Measurements from ENCODE around the gene TFPI2. TPM values are rescaled to one million over a fixed set of nuclear protein-coding genes. Genes with fewer than 3 reads are reported as not detected.

Gene TFPI2
- total RNA-seq, 1 experiment from 2014 or later = 6.1 TPM

GRCh38 chr7:93897680-93898079, 7.1 kb upstream of the TFPI2 start:
- ChIA-PET CTCF (no interaction called here), POLR2A (ENCODE audit: low non-redundant PET) (no interaction called here)
- Histone ChIP-seq H3K27me3 (replicated peaks; ENCODE audit: insufficient read depth, low read depth, low read length, poor library complexity) (no peaks in the 10 kb centered on the region), H3K4me1 (ENCODE audit: insufficient read depth, low read length, poor library complexity, severe bottlenecking) (peaks cover 35% of the 10 kb centered on the region), H3K36me3 (ENCODE audit: insufficient read depth, low read length, poor library complexity, severe bottlenecking) (no peaks in the 10 kb centered on the region), H3K9me3 (ENCODE audit: low read depth, low read length, poor library complexity, severe bottlenecking) (no peaks in the 10 kb centered on the region), H3K4me3 (ENCODE audit: low read depth, low read length, poor library complexity, severe bottlenecking) (no peak overlapping the region), H3K27ac (ENCODE audit: low read depth, low read length, poor library complexity, severe bottlenecking) (no peak overlapping the region)
- DNase-seq (ENCODE audit: low spot score) = no peak
- no TSS peak for BruUV-seq (replicated peaks)
- no peak for TF ChIP-seq CTCF (conservative IDR thresholded peaks at IDR 0.05; ENCODE audit: low read depth, low read length)
- no peak for TF ChIP-seq EZH2 (IDR thresholded peaks at IDR 0.05; ENCODE audit: borderline replicate concordance, low read depth, low read length, poor library complexity, severe bottlenecking)
- intact Hi-C loops (cut with micrococcal nuclease; ENCODE audit: unreplicated experiment) = no loop called here

- no peaks in the 10 kb centered on the region for H3K27me3 ChIP-seq (replicated peaks; ENCODE audit: insufficient read depth, low read depth, low read length, poor library complexity)
- POLR2A ChIA-PET (ENCODE audit: low non-redundant PET) = no interaction called here
- DNase-seq (ENCODE audit: low spot score) = no peak
- BruUV-seq (replicated peaks) = no TSS peak
- intact Hi-C loops (cut with micrococcal nuclease; ENCODE audit: unreplicated experiment) = no loop called here
- no peak overlapping the region for H3K27ac ChIP-seq (ENCODE audit: low read depth, low read length, poor library complexity, severe bottlenecking)
- CTCF ChIA-PET = no interaction called here
- H3K9me3 ChIP-seq (ENCODE audit: low read depth, low read length, poor library complexity, severe bottlenecking) = no peaks in the 10 kb centered on the region
- H3K4me3 ChIP-seq (ENCODE audit: low read depth, low read length, poor library complexity, severe bottlenecking) = no peak overlapping the region
- TF ChIP-seq CTCF (conservative IDR thresholded peaks at IDR 0.05; ENCODE audit: low read depth, low read length) (no peak), EZH2 (IDR thresholded peaks at IDR 0.05; ENCODE audit: borderline replicate concordance, low read depth, low read length, poor library complexity, severe bottlenecking) (no peak)
- H3K4me1 ChIP-seq (ENCODE audit: insufficient read depth, low read length, poor library complexity, severe bottlenecking) = peaks cover 35% of the 10 kb centered on the region
- H3K36me3 ChIP-seq (ENCODE audit: insufficient read depth, low read length, poor library complexity, severe bottlenecking) = no peaks in the 10 kb centered on the region
Measured at GRCh38 chr7:93895859-93896600, 5.5 kb upstream of the TFPI2 start.

- DNase-seq (ENCODE audit: low spot score) = no peak
- TF ChIP-seq CTCF (conservative IDR thresholded peaks at IDR 0.05; ENCODE audit: low read depth, low read length) (no peak), EZH2 (IDR thresholded peaks at IDR 0.05; ENCODE audit: borderline replicate concordance, low read depth, low read length, poor library complexity, severe bottlenecking) (no peak)
- H3K9me3 ChIP-seq (ENCODE audit: low read depth, low read length, poor library complexity, severe bottlenecking) = no peaks in the 10 kb centered on the region
- no peaks in the 10 kb centered on the region for H3K36me3 ChIP-seq (ENCODE audit: insufficient read depth, low read length, poor library complexity, severe bottlenecking)
- no peak overlapping the region for H3K27ac ChIP-seq (ENCODE audit: low read depth, low read length, poor library complexity, severe bottlenecking)
- H3K27me3 ChIP-seq (replicated peaks; ENCODE audit: insufficient read depth, low read depth, low read length, poor library complexity) = no peaks in the 10 kb centered on the region
- BruUV-seq (replicated peaks) = no TSS peak
- H3K4me3 ChIP-seq (ENCODE audit: low read depth, low read length, poor library complexity, severe bottlenecking) = no peak overlapping the region
- POLR2A ChIA-PET (ENCODE audit: low non-redundant PET) = no interaction called here
- peaks cover 35% of the 10 kb centered on the region for H3K4me1 ChIP-seq (ENCODE audit: insufficient read depth, low read length, poor library complexity, severe bottlenecking)
- intact Hi-C loops (cut with micrococcal nuclease; ENCODE audit: unreplicated experiment) = loop anchor here (5.0 kb wide), 1 partner anchor 372 kb away; no protein-coding TSS in a partner anchor
- CTCF ChIA-PET = no interaction called here
Measured at GRCh38 chr7:93894966-93895640, 4.5 kb upstream of the TFPI2 start.

Measured in A673 (cell line).